ENCODE measurements around the gene ALPK3.

The ALPK3 gene

DNA sequence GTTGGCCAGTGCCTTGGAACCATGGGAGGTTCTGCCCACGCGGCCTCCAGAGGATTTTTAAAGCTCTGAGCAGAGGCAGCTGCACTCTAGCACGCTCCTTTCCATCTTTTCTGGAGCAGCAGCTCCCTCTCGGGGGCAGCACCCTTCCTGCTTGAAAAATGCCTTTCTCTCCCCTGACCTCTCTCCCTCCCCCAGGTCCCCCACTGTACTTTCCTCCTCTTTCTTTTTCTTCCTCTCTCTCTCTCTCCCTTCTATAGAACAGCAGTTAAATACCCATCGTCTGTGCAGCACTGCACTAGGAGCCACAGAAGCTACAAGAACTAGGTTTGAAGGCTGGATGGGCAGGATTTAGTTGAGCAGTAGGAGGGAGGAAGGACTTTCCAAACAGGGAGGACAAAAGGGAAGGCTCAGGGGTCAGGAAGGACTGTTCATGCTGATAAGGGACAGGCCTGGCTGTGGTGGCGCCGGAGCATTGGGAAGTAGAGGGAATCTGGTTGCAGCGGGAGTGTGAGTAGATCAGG is 4.4 kb downstream of the ALPK3 start:
- DNase-seq (ENCODE audit: insufficient read length, low spot score) (no peak), FAIRE-seq (no peak)

GRCh38 chr15:84822653-84823281 is 5.6 kb downstream of the ALPK3 start:
- FAIRE-seq (no peak), DNase-seq (ENCODE audit: insufficient read length, low spot score) (no peak)

DNA sequence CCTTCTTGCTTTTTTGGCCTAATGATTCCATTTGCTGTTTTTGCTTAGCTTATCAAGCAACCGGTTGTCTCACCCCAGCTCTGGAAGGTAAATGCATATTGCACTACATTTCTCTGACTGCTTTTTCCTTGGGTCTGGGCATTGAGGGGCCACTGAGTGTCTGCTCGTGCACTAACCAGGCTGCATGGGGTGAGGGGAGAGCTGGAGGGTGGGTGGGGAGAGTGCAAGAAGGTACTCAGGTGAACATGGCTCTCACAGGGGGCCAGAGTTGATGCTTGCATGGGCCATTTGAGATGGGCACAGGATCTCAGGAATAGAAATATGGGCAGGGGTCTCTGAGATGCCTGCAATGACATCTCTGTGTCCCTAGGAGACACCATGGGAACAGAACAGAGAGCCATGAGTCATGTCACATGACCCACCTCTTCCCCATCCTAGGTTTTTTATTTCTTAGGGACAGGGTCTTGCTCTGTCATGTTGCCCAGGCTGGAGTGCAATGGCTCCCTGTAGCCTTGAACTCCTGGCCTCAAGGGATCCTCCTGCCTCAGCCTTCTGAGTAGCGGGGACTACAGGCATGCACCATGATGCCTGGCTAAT is 6.2 kb downstream of the ALPK3 start:
- no peak for FAIRE-seq
- no peak for DNase-seq (ENCODE audit: insufficient read length, low spot score)

DNA sequence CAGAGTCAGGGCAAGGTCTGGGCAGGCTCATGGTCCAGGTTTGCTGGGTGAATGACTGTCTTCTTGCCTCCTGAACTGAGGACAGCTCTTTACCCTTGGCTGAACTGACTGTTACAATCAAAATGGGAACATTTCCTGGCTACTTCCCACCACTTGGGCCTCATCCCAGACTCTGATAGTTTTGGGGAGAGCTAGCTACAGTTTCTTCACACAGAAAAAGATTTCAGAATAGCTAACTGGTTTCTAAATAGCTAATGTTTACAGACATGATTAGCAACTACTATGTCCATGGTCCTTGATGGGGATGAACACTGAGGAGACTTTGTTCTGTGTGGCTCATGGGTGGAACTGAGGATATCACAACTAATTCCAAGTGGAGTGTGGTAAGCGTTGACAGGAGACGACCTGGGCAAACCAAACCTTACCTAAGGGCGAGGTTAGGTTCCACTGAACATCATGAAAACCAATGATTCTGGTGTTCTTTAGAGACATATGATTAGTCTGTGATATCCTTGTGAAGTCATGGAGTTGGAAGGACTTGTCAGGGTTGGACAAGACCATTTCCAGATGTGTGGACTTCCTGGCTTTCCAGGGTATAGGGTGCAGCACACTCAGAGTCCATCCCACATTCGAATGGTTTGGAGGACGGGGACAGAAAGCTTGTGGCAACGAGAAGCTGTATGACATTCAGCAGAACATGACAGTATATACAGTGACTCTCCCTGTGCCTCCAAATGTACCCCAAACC is 7.3 kb downstream of the ALPK3 start:
- DNase-seq (ENCODE audit: insufficient read length, low spot score): no peak
- no peak for FAIRE-seq

DNA sequence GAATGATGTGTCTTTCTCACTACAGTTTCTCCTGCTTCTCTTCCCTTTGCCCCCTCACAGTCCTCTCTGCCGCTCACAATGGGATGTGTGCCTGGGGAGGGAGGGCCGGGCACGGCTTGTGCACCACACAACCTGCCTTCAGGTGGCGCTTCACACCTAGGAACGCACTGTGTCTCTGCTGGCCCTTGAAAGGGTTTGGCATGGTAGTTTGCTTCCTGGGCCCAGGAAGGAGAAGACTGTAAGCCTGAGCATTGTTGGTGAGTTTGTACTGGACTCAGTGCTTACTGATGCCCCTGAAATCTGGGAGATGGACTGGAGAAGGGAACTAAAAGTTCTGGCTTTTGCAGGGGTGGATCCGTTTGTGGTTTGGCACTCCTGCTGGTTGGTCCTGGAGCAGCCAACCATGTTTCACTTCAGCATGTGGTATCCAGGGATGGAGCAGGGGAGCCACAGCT is 9.2 kb downstream of the ALPK3 start:
- DNase-seq (ENCODE audit: insufficient read length, low spot score): peak; percentile 20
- no peak for FAIRE-seq

DNA sequence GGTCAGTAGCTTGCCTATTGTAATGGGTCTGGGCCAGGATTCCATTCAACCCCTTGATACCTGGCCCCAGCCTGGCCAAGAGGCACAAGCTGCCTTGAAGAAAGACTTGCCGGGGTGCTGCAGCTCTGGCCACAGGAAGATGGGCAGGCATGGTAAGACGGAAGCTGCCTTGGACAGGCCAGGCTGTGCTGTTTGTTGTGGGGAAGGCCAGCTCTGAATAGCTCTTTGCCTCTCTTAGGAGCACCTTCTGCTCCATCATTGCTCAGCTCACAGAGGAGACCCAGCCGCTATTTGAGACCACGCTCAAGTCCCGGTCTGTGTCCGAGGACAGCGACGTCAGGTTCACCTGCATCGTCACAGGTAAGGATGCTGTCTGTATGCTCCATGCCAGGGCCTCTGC is 10.1 kb downstream of the ALPK3 start:
- FAIRE-seq (no peak), DNase-seq (ENCODE audit: insufficient read length, low spot score) (no peak)

DNA sequence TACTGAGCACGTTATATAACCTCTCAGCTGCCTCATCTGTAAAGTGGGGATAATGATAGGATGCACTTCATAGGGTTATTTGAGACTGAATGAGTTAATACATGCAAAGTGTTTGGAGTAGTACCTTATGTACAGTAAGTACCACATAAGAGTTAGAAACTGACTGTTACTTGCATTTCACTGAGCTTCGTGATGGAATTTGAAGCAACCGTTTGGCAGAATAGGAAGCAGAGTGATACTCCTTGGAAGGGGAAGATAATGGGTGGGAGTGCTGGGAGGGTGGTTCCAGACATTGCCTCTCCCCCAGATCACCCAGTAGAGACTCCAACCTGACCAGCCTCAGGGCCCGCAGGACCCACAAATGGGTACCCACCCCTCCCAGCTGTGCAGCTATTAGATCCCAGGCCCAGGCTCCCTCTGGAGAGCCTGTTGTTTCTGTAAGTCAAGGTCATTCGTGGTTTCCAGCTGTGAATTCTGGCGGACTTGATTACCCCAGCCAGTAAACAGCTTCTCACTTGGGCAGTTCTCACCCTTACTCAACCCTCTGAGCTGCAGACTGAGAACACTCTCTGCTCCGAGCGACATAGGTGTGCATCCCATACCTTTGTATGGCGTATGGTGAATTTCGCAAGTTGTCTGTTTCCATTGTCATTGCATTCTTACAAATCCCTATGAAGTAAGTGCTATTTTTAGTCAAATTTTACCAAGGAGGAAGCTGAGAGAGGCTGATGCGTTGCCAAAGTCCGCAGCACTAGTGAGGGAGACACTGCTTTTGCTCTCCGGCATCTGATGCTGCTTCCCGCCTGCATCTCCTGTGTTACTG is 11.1 kb downstream of the ALPK3 start:
- no peak for FAIRE-seq

DNA sequence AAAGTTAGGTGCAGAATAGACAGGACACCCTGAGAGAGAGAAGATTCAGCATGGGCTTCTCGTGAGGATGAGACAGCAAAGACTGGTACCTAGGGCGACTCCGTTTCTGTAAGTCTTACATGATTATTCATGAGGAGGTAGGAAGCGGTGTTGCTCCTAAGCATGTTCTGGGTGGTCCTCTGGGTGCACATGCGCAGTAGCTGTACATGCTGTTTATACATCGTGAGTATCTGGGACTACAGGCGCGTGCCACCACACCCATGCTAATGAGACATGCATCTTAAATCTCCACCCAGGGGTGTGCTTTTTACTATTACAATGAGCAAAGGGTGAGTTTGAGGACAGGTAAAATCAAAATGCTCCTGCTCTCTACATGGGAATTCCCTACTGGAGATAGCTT is 12.3 kb downstream of the ALPK3 start:
- FAIRE-seq: no peak

More for the DNA sequence above, 11.1 kb downstream of the ALPK3 start:
- DNase-seq (ENCODE audit: insufficient read length, low spot score): no peak

DNA sequence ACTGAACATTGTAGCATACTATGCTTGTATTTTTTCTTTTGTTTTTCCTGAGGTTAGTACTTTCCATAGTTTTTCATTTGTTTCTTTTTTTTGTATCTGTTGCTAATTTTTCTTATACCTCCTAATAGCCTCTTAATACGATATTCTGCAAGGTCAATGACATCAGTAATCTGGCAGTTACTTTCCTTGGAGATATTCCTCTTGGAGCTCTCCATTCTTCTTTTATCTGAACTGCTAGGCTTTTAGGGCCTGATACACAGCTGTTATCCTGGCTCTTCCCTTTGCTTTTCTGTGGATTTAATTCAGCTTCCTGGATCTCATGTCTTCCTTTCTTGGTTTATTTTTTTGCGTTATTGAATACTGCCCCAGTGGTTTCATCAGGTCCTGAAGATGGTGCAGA is 12.9 kb downstream of the ALPK3 start:
- no peak for FAIRE-seq
- DNase-seq (ENCODE audit: insufficient read length, low spot score): no peak

More for the DNA sequence above, 12.3 kb downstream of the ALPK3 start:
- no peak for DNase-seq (ENCODE audit: insufficient read length, low spot score)

DNA sequence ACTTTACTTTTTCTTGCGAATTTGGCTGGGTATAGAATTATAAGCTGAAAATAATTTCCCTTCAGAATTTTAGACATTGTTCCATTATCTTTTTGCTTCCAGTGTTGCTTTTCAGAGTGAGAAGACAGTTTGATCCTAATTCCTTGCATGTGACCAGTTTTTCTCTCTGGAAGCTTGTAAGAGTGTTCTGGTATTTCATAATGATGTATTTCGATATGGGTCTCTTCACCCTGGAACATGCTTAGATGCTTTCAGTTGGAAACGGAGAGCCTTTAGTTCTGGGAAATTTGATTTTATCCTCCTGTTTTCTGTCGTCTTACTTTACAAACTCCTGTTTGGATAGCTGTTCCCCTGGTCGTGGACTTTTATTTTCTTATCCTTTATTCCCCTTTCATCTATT is 13.9 kb downstream of the ALPK3 start:
- DNase-seq (ENCODE audit: insufficient read length, low spot score) (no peak), FAIRE-seq (no peak)

DNA sequence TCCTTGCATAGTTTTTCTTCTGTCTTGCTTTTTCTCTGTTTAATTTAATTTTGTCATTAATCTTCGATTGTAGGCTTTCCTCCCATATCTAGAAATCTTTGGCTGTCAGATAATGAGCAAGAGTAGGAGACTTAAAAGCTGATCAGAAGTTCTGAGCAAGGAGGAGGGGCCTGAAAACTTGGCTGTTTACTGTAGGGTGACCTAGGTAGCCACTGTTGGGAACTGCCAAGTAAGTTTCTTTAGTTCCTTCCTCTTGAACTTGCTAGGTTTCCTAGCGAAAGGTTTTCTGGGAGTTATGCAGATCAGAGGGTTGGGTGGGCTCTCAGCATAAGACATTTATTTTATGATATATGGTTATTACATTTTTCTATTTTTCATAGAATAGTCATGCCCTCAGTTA is 14.5 kb downstream of the ALPK3 start:
- FAIRE-seq (no peak), DNase-seq (ENCODE audit: insufficient read length, low spot score) (no peak)

- FAIRE-seq (no peak), DNase-seq (ENCODE audit: insufficient read length, low spot score) (no peak)
Measured at GRCh38 chr15:84832448-84833040, 15.4 kb downstream of the ALPK3 start.

DNA sequence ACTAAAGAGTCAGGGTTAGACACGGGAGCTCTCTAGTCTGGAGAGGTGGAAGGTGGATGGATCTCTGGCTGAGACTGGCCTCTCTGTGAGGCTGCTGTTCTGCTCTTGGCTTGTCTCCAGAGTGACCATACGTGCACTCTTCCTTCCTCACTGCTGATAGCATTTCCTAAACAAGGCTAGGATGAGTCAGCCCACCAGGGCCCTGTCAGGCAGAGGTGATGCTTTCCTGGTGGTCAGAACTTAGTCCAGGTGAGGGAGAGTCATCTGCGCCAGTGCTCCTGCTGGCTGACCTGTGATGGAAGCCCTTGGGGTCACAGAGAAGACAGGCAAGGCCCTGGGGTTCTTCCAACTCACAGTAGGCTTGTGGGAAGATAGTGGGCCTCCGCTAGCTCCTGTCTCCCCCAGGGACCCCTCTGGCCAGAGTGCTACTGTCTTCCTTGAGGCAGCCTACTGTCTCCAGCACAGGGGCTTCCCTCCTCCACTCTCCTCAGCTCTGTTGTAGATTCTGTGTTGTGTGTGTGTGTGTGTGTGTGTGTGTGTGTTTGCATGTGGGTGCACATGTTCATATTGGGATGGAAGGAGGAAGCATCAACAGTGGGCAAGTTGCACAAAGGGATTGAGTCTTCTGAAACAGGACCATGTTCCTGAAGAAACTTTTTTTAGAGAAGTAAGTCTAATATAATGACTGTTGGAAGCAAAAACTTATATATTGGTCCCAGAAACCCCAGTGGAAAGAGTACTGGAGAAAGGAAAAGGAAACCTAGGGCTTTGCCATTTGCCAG is 16.5 kb downstream of the ALPK3 start:
- FAIRE-seq (no peak), DNase-seq (ENCODE audit: insufficient read length, low spot score) (no peak)

DNA sequence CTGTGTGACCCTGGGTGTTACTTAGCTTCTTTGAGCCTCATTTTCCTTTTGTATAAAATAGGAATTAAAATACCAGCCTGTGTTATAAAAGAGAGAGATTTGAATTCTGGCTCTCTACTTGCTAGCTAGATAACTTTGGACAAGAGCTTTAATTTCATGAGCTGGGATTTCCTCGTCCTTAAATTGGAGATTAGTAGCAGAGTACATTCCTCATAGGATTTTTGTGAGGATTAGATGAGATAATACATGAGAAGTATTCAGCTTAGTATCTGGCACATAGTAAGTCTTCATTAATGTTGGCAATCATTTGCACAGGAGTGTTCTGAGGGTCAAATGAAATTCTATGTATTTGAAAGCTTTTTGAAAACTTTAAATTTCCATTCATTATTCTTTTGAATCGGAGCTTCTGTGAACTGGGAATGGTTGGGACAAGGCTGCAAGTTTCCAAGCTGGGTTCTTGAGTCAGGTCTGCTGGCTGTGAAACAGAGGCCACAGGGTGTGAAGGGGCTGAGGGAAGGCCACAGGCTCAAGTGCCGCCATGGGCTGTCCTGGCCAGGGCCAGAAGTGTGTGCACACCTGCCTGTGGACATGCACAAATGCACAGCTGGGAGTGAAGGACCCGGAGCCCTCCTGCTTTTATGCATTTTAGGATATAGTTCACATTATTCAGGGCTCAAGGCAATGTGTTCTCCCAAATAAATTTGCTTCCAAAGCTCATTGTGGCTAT is 17.2 kb downstream of the ALPK3 start:
- FAIRE-seq (no peak), DNase-seq (ENCODE audit: insufficient read length, low spot score) (no peak)

GRCh38 chr15:84834969-84835368 is 17.8 kb downstream of the ALPK3 start:
- no peak for FAIRE-seq
- no peak for DNase-seq (ENCODE audit: insufficient read length, low spot score)

- FAIRE-seq (no peak), DNase-seq (ENCODE audit: insufficient read length, low spot score) (no peak)
Measured at GRCh38 chr15:84835661-84836337, 18.6 kb downstream of the ALPK3 start.

DNA sequence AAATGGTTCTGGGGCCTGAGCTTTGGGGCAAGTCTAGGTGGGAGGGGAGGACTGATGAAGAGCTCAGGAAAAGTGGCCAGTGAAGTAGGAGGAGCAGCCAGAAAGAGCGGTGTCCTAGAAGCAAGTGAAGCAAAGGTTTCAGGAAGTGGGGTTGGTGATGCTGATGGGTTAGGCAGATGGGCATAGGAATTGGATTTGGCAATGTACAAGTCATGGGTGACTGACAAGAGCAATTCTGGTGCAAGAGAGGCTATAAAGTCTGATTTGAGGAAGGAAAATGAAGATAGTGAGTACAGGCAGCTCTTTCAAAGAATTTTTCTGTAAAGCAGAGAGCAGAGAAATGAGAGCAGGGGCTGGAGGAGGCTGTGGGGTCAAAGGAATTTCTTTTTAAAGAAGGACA is 19.7 kb downstream of the ALPK3 start:
- FAIRE-seq (no peak), DNase-seq (ENCODE audit: insufficient read length, low spot score) (no peak)

DNA sequence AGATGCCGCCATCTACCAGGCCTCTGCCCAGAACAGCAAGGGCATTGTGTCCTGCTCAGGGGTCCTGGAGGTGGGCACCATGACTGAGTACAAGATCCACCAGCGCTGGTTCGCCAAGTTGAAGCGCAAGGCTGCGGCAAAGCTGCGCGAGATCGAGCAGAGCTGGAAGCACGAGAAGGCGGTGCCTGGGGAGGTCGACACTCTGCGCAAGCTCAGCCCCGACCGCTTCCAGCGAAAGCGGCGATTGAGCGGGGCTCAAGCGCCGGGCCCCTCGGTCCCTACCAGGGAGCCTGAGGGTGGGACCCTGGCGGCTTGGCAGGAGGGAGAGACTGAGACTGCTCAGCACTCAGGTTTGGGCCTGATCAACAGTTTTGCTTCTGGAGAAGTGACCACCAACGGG is 22.6 kb downstream of the ALPK3 start:
- FAIRE-seq (no peak), DNase-seq (ENCODE audit: insufficient read length, low spot score) (no peak)

- FAIRE-seq: no peak
- DNase-seq (ENCODE audit: insufficient read length, low spot score): no peak
Measured at GRCh38 chr15:84840255-84840654, 23.1 kb downstream of the ALPK3 start.
